K562 (cell line): ENCODE data around the gene AP5Z1. TPM values are rescaled to one million over a fixed set of nuclear protein-coding genes. Genes with fewer than 3 reads are reported as not detected.
A peak's percentile ranks its signal among the peaks of the same experiment; 100 is the strongest.

Experiments used
- ATAC-seq: fragments of 200-7000 bp; cut with Tn5 transposase; 3 replicates; pipeline ENCODE4 v1.9.1; 2020; ENCODE audit warnings: moderate library complexity
- BruUV-seq: library from RNA; stranded (reverse); fragments of 400-500 nt; replicated peaks from 2 replicates; lab custom pipeline; 2021; lab: Mats Ljungman, UMichigan
- CTCF ChIA-PET: fragments of 300-600 bp; formaldehyde crosslinking; extraction: SDS; loops from one replicate; lab custom pipeline; 2021; ENCODE audit warnings: low intra/inter-chr PET ratio; lab: Yijun Ruan, JAX
- POLR2A ChIA-PET: fragments of 300-600, 350-650 bp; sonication (Branson Sonifier 250); formaldehyde crosslinking; extraction: SDS; loops from one replicate; lab custom pipeline; 2021; ENCODE audit warnings: antibody characterized with exemption, inconsistent platforms; lab: Yijun Ruan, JAX
- DNase-seq, 4 experiments: peaks; one replicate each; pipeline versions ENCODE4 v3.0.0 to v3.0.0-alpha.2; 2011 to 2018; ENCODE audit warnings: low spot score in 3 of 4, mixed read lengths in 3 of 4; ENCODE audit errors: extremely low read depth in 1 of 4
- FAIRE-seq: peaks from 2 replicates; lab custom pipeline; 2011; peaks lifted over from hg19 to GRCh38; lab: Jason Lieb, UNC
- H2AFZ ChIP-seq: 2 replicates; pipeline ENCODE4 v1.6.0; 2011; ENCODE audit warnings: low read depth, low read length, control low read depth, inconsistent platforms
- H3K27ac ChIP-seq: fragments of 200-600 bp; 3 replicates; pipeline ENCODE4 v1.8.0; 2011; ENCODE audit warnings: low read depth, mild to moderate bottlenecking, control low read depth, inconsistent platforms, low read length, moderate library complexity, mixed read lengths; ENCODE audit errors: extremely low read depth
- H3K27me3 ChIP-seq, 2 experiments: fragments of 300-600 bp in 1 of 2; 2 replicates in 1 of 2; 3 replicates in 1 of 2; pipeline versions ENCODE4 v1.6.0 to v1.8.0; 2011; ENCODE audit warnings: inconsistent platforms in 2 of 2, low read length in 2 of 2, mild to moderate bottlenecking in 1 of 2, mixed read lengths in 1 of 2, moderate library complexity in 1 of 2; ENCODE audit not compliant: control insufficient read depth in 2 of 2, insufficient read depth in 2 of 2
- H3K36me3 ChIP-seq: fragments of 300-600 bp; 3 replicates; pipeline ENCODE4 v1.8.0; 2011; ENCODE audit warnings: mild to moderate bottlenecking, low read length, inconsistent platforms; ENCODE audit not compliant: control insufficient read depth, insufficient read depth
- H3K4me1 ChIP-seq, 2 experiments: fragments of 200-600 bp in 1 of 2; replicated peaks in 1 of 2; 2 replicates in 1 of 2; 3 replicates in 1 of 2; pipeline versions ENCODE4 v1.5.1 to v1.8.0; 2011; ENCODE audit warnings: inconsistent platforms in 2 of 2, low read length in 2 of 2, mild to moderate bottlenecking in 1 of 2, mixed read lengths in 1 of 2, moderate library complexity in 1 of 2; ENCODE audit not compliant: control insufficient read depth in 2 of 2, insufficient read depth in 2 of 2
- H3K4me2 ChIP-seq: 2 replicates; pipeline ENCODE4 v1.6.1; 2011; ENCODE audit warnings: low read length, control low read depth, inconsistent platforms, mixed read lengths; ENCODE audit not compliant: insufficient read depth
- H3K4me3 ChIP-seq: fragments of 200-600 bp; sonication (generic), shearing (Covaris generic); 2 replicates; pipeline ENCODE4 v1.5.1; 2016; ENCODE audit warnings: control low read depth, inconsistent platforms
- H3K79me2 ChIP-seq: fragments of 200-600 bp; 3 replicates; pipeline ENCODE4 v1.8.0; 2011; ENCODE audit warnings: low read length, inconsistent platforms; ENCODE audit not compliant: control insufficient read depth, insufficient read depth
- H3K9ac ChIP-seq, 2 experiments: 2 replicates each; pipeline versions ENCODE4 v1.6.0 to v1.6.1; 2011; ENCODE audit warnings: low read depth in 2 of 2, low read length in 2 of 2, control low read depth in 1 of 2, inconsistent platforms in 1 of 2, mild to moderate bottlenecking in 1 of 2, mixed read lengths in 1 of 2; ENCODE audit not compliant: insufficient read depth in 1 of 2
- H3K9me1 ChIP-seq: one replicate; pipeline ENCODE4 v1.6.0; 2011; ENCODE audit warnings: inconsistent platforms, mild to moderate bottlenecking, low read length, moderate library complexity; ENCODE audit not compliant: control insufficient read depth, insufficient read depth
- H3K9me3 ChIP-seq: replicated peaks from 2 replicates; pipeline ENCODE4 v1.5.1; 2011; ENCODE audit warnings: low read depth, low read length, inconsistent platforms; ENCODE audit not compliant: control insufficient read depth, insufficient read depth
- H4K20me1 ChIP-seq: replicated peaks from 2 replicates; pipeline ENCODE4 v1.6.1; 2011; ENCODE audit warnings: low read length, inconsistent platforms, mixed read lengths; ENCODE audit not compliant: control insufficient read depth, insufficient read depth
- ATF3 ChIP-seq, 2 experiments: fragments of 450-650 bp in 1 of 2; sonication (generic) in 1 of 2; formaldehyde crosslinking in 1 of 2; IDR thresholded peaks in 1 of 2; conservative IDR thresholded peaks in 1 of 2; 2 replicates each; pipeline versions ENCODE4 v1.6.1 to v1.8.1; 2016 to 2023; ENCODE audit warnings: mild to moderate bottlenecking in 2 of 2, moderate library complexity in 2 of 2, inconsistent platforms in 1 of 2, missing genetic modification reagents in 1 of 2
- HDGF ChIP-seq: fragments of 450-650 bp; IDR thresholded peaks from 2 replicates; pipeline ENCODE4 v1.6.1; 2016
- ILK ChIP-seq: fragments of 450-650 bp; IDR thresholded peaks from 2 replicates; pipeline ENCODE4 v1.6.1; 2016; ENCODE audit warnings: missing genetic modification characterization, low read depth, mild to moderate bottlenecking, missing compliant biosample characterization, moderate library complexity, borderline replicate concordance
- NR2C1 ChIP-seq, 2 experiments: fragments of 450-650 bp; IDR thresholded peaks; 2 replicates each; pipeline ENCODE4 v1.6.1; 2017; ENCODE audit warnings: mild to moderate bottlenecking in 2 of 2, antibody characterized with exemption in 1 of 2, inconsistent platforms in 1 of 2, missing compliant biosample characterization in 1 of 2, missing genetic modification characterization in 1 of 2
- NRF1 ChIP-seq, 2 experiments: fragments of 450-650 bp; IDR thresholded peaks in 1 of 2; conservative IDR thresholded peaks in 1 of 2; 2 replicates each; pipeline ENCODE4 v1.6.1; 2014; ENCODE audit warnings: mild to moderate bottlenecking in 2 of 2
- TSHZ1 ChIP-seq: fragments of 250-450 bp; sonication (Bioruptor Pico); IDR thresholded peaks from 2 replicates; pipeline ENCODE4 v1.4.0; 2020; ENCODE audit warnings: mild to moderate bottlenecking, moderate library complexity
- UBTF ChIP-seq, 2 experiments: IDR thresholded peaks; 2 replicates each; pipeline ENCODE4 v1.6.1; 2012; ENCODE audit warnings: improper control_type of control experiment in 2 of 2, low read depth in 2 of 2, low read length in 2 of 2, borderline replicate concordance in 1 of 2
- YY1 ChIP-seq, 3 experiments: IDR thresholded peaks; 2 replicates each; pipeline ENCODE4 v1.6.1; 2011; ENCODE audit warnings: low read length in 2 of 3, mild to moderate bottlenecking in 2 of 3, moderate library complexity in 2 of 3, borderline replicate concordance in 1 of 3, control low read depth in 1 of 3, low read depth in 1 of 3; ENCODE audit not compliant: insufficient read depth in 3 of 3, insufficient replicate concordance in 2 of 3, control insufficient read depth in 1 of 3, insufficient read length in 1 of 3; ENCODE audit errors: extremely low read depth in 1 of 3
- ZFP36 ChIP-seq: fragments of 150-350 bp; IDR thresholded peaks from 2 replicates; pipeline ENCODE4 v1.6.1; 2018; ENCODE audit warnings: low read length, low read depth; ENCODE audit not compliant: partially characterized antibody
- ZNF785 ChIP-seq: fragments of 250-450 bp; sonication (Bioruptor Pico); IDR thresholded peaks from 2 replicates; pipeline ENCODE4 v1.4.0; 2020; ENCODE audit warnings: mild to moderate bottlenecking
- WGBS: fragments of 100-300 bp; shearing (Covaris generic); methylation state at CpG from one replicate; pipeline ENCODE4 v1.1.6; 2016; ENCODE audit warnings: low coverage, mixed read lengths; ENCODE audit not compliant: insufficient coverage; ENCODE audit errors: missing lambda C conversion rate; 5-methylcytosine and 5-hydroxymethylcytosine counted together
- in situ Hi-C: fragments of 300-500 bp; cut with MboI; formaldehyde crosslinking; loops from 4 replicates; pipeline ENCODE4 v1.15.0; 2018; ENCODE audit warnings: inconsistent platforms, mixed read lengths
- intact Hi-C: fragments of 100-400 bp; cut with micrococcal nuclease; formaldehyde crosslinking; loops from 2 replicates; pipeline ENCODE4 v1.14.2; 2022
- polyA plus RNA-seq, 8 experiments: library from polyadenylated mRNA; depleted of rRNA in 4 of 8; stranded (reverse) in 5 of 8; unstranded in 3 of 8; fragments of >200 nt; fragmentation: Nextera tagmentation in 2 of 8; fragmentation: Illumina TruSeq in 1 of 8; extraction: Ambion mirVana in 2 of 8; extraction: Trizol in 1 of 8; gene quantifications; 2 replicates each; pipeline versions ENCODE4 v1.2.1 to v1.2.3, GENCODE V29; 2011 to 2014; ENCODE audit warnings: inconsistent platforms in 1 of 8, missing spikeins in 1 of 8
- total RNA-seq, 7 experiments: library from RNA; depleted of rRNA in 6 of 7; stranded (reverse); fragments of >200 nt in 6 of 7; fragmentation: Illumina TruSeq in 2 of 7; extraction: Trizol in 2 of 7; gene quantifications; 2 replicates each; pipeline versions ENCODE4 v1.2.1 to v1.2.3, GENCODE V29; 2011 to 2021; ENCODE audit warnings: low replicate concordance in 1 of 7

AP5Z1 gene
- total and polyA plus RNA-seq, 9 of the 15 experiments (the other 6 are each of a cell fraction or from before 2014, with no cell fraction given), result 0.06 to 31.1 (median 6.4) TPM

GRCh38 chr7:4739528-4739992 is 35.9 kb upstream of the AP5Z1 start:
- Histone ChIP-seq H3K27ac (peak overlapping the region; percentile 94), H3K27me3 (no peaks in the 10 kb centered on the region), H3K36me3 (peaks cover 48% of the 10 kb centered on the region), H3K9me3 (no peaks in the 10 kb centered on the region), H2AFZ (0 out of 2 replicates have a peak overlapping the region, but pooled peaks have one; percentile 9), H3K9ac (peak overlapping the region; percentile 76 to 89), H3K4me1 (peaks cover 26 to 40% of the 10 kb centered on the region in 2 experiments), H4K20me1 (peaks cover 5% of the 10 kb centered on the region; the same call in 1 of the 2 replicates), H3K79me2 (peaks cover 53% of the 10 kb centered on the region), H3K4me2 (peak overlapping the region; percentile 87), H3K9me1 (no peaks in the 10 kb centered on the region), H3K4me3 (peak overlapping the region; percentile 26)
- ChIA-PET POLR2A (interaction anchor here (0.5 to 2.2 kb wide), 9 partner anchors 12 to 1597 kb away, joined by 3 to 7 read pairs (median 3); partner anchors contain the start of gene AP5Z1), CTCF (no interaction called here)
- intact Hi-C loops, result loop anchor here (5.0 kb wide), 2 partner anchors 57 to 97 kb away; partner anchors contain the start of gene FOXK1
- WGBS, result 16% methylated on average over 16 of the region's 16 CpGs
- BruUV-seq, result no TSS peak
- in situ Hi-C loops, result no loop called here
- ATAC-seq (peak; percentile 83), FAIRE-seq (no peak), DNase-seq (peak; percentile 58 to 74 (median 62))
- TF ChIP-seq HDGF, result no peak
- TF ChIP-seq ILK, result no peak
- TF ChIP-seq YY1 (IDR thresholded peaks at IDR 0.05; ENCODE audit: borderline replicate concordance in 1 of 3, control insufficient read depth in 1 of 3, extremely low read depth in 1 of 3, insufficient read depth in 3 of 3, insufficient read length in 1 of 3, insufficient replicate concordance in 2 of 3, low read depth in 1 of 3, low read length in 2 of 3), result peak in 1 of 3 experiments; percentile 33
- TF ChIP-seq NR2C1 (IDR thresholded peaks at IDR 0.05), result no peak
- peak; percentile 23; the same call in 1 of the 2 replicates for TF ChIP-seq NR2C1 (tag; IDR thresholded peaks at IDR 0.05)
- peak; percentile 60; the same call in 1 of the 2 replicates for TF ChIP-seq TSHZ1 (CRISPR knock-in tag)
- TF ChIP-seq ZFP36, result peak; percentile 59
- TF ChIP-seq UBTF (IDR thresholded peaks at IDR 0.05; ENCODE audit: borderline replicate concordance in 1 of 2, low read depth in 2 of 2, low read length in 2 of 2), result 0 out of 4 replicates have a peak, but pooled peaks of 1 of the 2 experiments have one; percentile 39
- TF ChIP-seq NRF1 (conservative IDR thresholded peaks at IDR 0.05 in 1 of 2, IDR thresholded peaks at IDR 0.05 in 1 of 2), result peak in 1 of 2 experiments; percentile 65; a peak in 1 of 4 replicates
- no peak for TF ChIP-seq ZNF785 (CRISPR knock-in tag)
- TF ChIP-seq ATF3 (IDR thresholded peaks at IDR 0.05), result no peak
- TF ChIP-seq ATF3 (CRISPR knock-in tag; conservative IDR thresholded peaks at IDR 0.05), result 0 out of 2 replicates have a peak, but pooled peaks have one; percentile 13
